Common myeloid progenitor, CD34-positive (primary cell): Measurements from ENCODE around the gene AMPD3.

Experiments used
- CTCF ChIA-PET: fragments of 350-600 bp; sonication (Branson Sonifier 250); formaldehyde crosslinking; loops from one replicate; lab custom pipeline; 2021; ENCODE audit warnings: antibody characterized with exemption; lab: Charles Lee
- POLR2A ChIA-PET: fragments of 350-600 bp; sonication (Branson Sonifier 250); formaldehyde crosslinking; loops from one replicate; lab custom pipeline; 2021; ENCODE audit warnings: antibody characterized with exemption; lab: Charles Lee
- DNase-seq, 3 donors: peaks; one replicate each; pipeline versions ENCODE4 v3.0.0 to v3.0.0-alpha.2; 2013
- H3K27ac ChIP-seq, 2 experiments: 1 replicate in 1 of 2; 2 replicates in 1 of 2; pipeline ENCODE4 v1.7.0; 2013; ENCODE audit warnings: inconsistent platforms in 2 of 2, low read length in 2 of 2, mild to moderate bottlenecking in 2 of 2, low read depth in 1 of 2, moderate library complexity in 1 of 2; ENCODE audit not compliant: severe bottlenecking in 2 of 2, insufficient read depth in 1 of 2, poor library complexity in 1 of 2
- H3K27me3 ChIP-seq, 5 experiments: replicated peaks in 2 of 5; 1 replicate in 3 of 5; 2 replicates in 2 of 5; pipeline versions ENCODE4 v1.6.1 to v1.7.0; 2013; ENCODE audit warnings: low read length in 4 of 5, mild to moderate bottlenecking in 2 of 5, moderate library complexity in 2 of 5, inconsistent platforms in 1 of 5; ENCODE audit not compliant: insufficient read depth in 5 of 5, control insufficient read depth in 4 of 5
- H3K36me3 ChIP-seq, 4 experiments: 1 replicate in 2 of 4; 2 replicates in 2 of 4; pipeline versions ENCODE4 v1.6.1 to v1.7.0; 2013; ENCODE audit warnings: low read length in 3 of 4, control low read depth in 1 of 4, mild to moderate bottlenecking in 1 of 4; ENCODE audit not compliant: control insufficient read depth in 4 of 4, insufficient read depth in 4 of 4
- H3K4me1 ChIP-seq, 4 experiments: 1 replicate in 3 of 4; 2 replicates in 1 of 4; pipeline versions ENCODE4 v1.6.1 to v1.7.1; 2013; ENCODE audit warnings: low read length in 3 of 4, mild to moderate bottlenecking in 3 of 4, control low read depth in 1 of 4, inconsistent platforms in 1 of 4, moderate library complexity in 1 of 4; ENCODE audit not compliant: control insufficient read depth in 4 of 4, insufficient read depth in 4 of 4; ENCODE audit errors: control extremely low read depth in 1 of 4
- H3K4me3 ChIP-seq, 7 experiments: 1 replicate in 4 of 7; 2 replicates in 3 of 7; pipeline versions ENCODE4 v1.5.1 to v1.7.0; 2013; ENCODE audit warnings: mild to moderate bottlenecking in 7 of 7, low read length in 6 of 7, moderate library complexity in 6 of 7, inconsistent platforms in 2 of 7, low read depth in 2 of 7, control low read depth in 1 of 7; ENCODE audit not compliant: insufficient read depth in 4 of 7, control insufficient read depth in 1 of 7; ENCODE audit errors: extremely low read depth in 1 of 7
- H3K9me3 ChIP-seq, 5 experiments: 1 replicate in 4 of 5; 2 replicates in 1 of 5; pipeline versions ENCODE4 v1.6.1 to v1.7.1; 2013; ENCODE audit warnings: low read length in 4 of 5, mild to moderate bottlenecking in 2 of 5, inconsistent platforms in 1 of 5, low read depth in 1 of 5, moderate library complexity in 1 of 5; ENCODE audit not compliant: control insufficient read depth in 4 of 5, insufficient read depth in 2 of 5; ENCODE audit errors: control extremely low read depth in 1 of 5
- WGBS: methylation state at CpG from one replicate; pipeline ENCODE4 v1.1.5; 2013; ENCODE audit not compliant: insufficient coverage; 5-methylcytosine and 5-hydroxymethylcytosine counted together

Gene AMPD3

GRCh38 chr11:10500757-10501684 lies 46.0 kb downstream of the AMPD3 start:
- ChIA-PET POLR2A (no interaction called here), CTCF (no interaction called here)
- no peak for DNase-seq
- peaks cover 27 to 92% (median 73%) of the 10 kb centered on the region in 4 experiments for H3K36me3 ChIP-seq
- H3K4me1 ChIP-seq, result peaks cover 6 to 20% (median 10%) of the 10 kb centered on the region in 4 experiments
- H3K4me3 ChIP-seq, result no peak overlapping the region
- H3K27me3 ChIP-seq, result no peaks in the 10 kb centered on the region
- H3K9me3 ChIP-seq, result no peaks in the 10 kb centered on the region
- no peak overlapping the region for H3K27ac ChIP-seq
- WGBS, result 94% methylated on average over 18 of the region's 20 CpGs

- peaks cover 23 to 91% (median 73%) of the 10 kb centered on the region in 4 experiments for H3K36me3 ChIP-seq
- CTCF ChIA-PET, result interaction anchor here (1.0 kb wide), 2 partner anchors 99 to 234 kb away, joined by 3 to 4 read pairs; no protein-coding TSS in a partner anchor
Observed at GRCh38 chr11:10502065-10502680, 47.1 kb downstream of the AMPD3 start.

DNA sequence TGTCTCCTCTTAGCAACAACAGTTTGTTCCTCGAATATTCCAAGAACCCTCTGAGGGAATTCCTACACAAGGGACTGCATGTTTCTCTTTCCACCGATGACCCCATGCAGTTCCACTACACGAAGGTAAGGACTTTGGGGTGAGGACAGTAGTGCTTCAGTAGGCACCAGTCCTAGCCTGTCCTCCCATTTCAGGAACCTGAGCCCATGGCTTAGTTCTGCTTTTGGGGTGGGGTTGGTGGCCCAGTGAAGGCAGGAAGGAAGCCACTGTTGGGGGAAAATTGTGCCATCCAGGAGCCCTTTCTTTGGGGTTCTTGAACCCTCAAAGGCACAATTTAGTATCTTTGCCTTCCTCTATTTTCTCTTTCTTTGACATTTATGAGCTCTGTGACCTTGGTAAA lies 47.7 kb downstream of the AMPD3 start:
- Histone ChIP-seq H3K27ac (no peak overlapping the region), H3K27me3 (no peaks in the 10 kb centered on the region), H3K36me3 (peaks cover 21 to 86% (median 67%) of the 10 kb centered on the region in 4 experiments), H3K4me1 (peaks cover 6 to 20% (median 10%) of the 10 kb centered on the region in 4 experiments), H3K9me3 (no peaks in the 10 kb centered on the region), H3K4me3 (no peak overlapping the region)
- peak in 2 of 3 donors; percentile 14 to 20 for DNase-seq
- ChIA-PET CTCF (interaction anchor here (0.6 to 1.7 kb wide), 6 partner anchors 9 to 234 kb away, joined by 3 to 11 read pairs (median 3); no protein-coding TSS in a partner anchor), POLR2A (no interaction called here)
- 96% methylated on average over 3 of the region's 3 CpGs for WGBS

More at GRCh38 chr11:10502065-10502680, 47.1 kb downstream of the AMPD3 start:
- Histone ChIP-seq H3K9me3 (no peaks in the 10 kb centered on the region), H3K4me3 (no peak overlapping the region), H3K27me3 (no peaks in the 10 kb centered on the region), H3K27ac (no peak overlapping the region), H3K4me1 (peaks cover 6 to 20% (median 10%) of the 10 kb centered on the region in 4 experiments)
- DNase-seq, result no peak
- POLR2A ChIA-PET, result no interaction called here
- 100% methylated on average over 6 of the region's 6 CpGs for WGBS

DNA sequence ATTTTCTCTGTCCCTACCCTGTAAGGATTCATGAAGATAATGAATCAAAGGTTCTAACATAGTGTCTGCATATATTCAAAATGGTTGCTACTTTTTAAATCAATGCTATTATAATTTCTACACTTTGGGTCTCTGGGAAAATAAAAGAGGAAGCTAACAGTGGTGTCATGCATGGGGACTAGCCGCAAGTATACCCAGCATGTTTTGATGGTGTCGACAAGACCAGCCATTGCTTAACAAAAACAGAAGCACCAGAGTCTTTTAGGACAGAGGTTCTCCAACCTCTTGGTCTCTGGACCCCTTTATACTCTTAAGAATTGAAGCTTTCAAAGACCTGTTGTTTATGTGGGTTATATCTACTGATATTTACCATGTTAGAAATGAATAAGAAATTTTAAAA lies 48.2 kb downstream of the AMPD3 start:
- POLR2A ChIA-PET, result no interaction called here
- peak; percentile 25 to 74 (median 66) for DNase-seq
- no CpG with 5 or more reads among the region's 2 CpGs for WGBS
- H3K9me3 ChIP-seq, result no peaks in the 10 kb centered on the region
- H3K27ac ChIP-seq, result no peak overlapping the region
- peaks cover 6 to 20% (median 10%) of the 10 kb centered on the region in 4 experiments for H3K4me1 ChIP-seq
- no peak overlapping the region for H3K4me3 ChIP-seq
- H3K27me3 ChIP-seq, result no peaks in the 10 kb centered on the region
- peaks cover 19 to 81% (median 63%) of the 10 kb centered on the region in 4 experiments for H3K36me3 ChIP-seq
- CTCF ChIA-PET, result interaction anchor here (0.6 to 1.7 kb wide), 9 partner anchors 9 to 240 kb away, joined by 3 to 11 read pairs (median 3); no protein-coding TSS in a partner anchor

DNA sequence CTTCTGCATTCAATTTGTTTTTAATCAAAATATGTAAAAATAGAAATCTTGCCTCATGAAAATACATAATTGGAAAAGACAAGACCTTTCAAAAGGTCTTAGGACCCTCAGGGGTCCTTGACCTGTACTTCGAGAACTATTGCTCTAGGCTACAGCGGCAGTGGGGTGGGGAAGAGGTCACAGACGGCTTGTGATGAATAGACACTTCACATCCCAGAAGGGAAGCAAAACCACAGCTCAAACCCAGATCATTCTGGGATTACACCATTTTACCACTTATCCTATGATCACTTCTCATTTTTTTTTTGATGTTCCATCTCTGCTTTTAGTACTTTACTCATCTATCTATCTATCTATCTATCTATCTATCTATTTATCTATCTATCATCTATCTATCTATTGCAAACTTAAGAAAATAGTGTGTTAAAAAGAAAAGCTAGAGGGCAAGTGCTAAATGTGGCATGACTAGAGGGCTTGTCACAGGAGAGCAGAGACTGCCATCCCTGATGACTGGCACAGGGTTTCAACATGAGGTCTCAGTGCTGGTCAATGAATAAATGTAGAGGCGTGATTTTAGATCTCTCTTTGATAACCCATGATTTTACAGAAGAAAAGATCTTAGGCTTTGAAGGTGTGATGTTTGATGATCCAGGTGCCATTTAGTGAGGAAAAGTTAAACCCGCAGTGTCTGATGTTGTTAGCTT lies 48.9 kb downstream of the AMPD3 start:
- CTCF ChIA-PET, result interaction anchor here (0.6 to 1.7 kb wide), 8 partner anchors 12 to 239 kb away, joined by 3 to 11 read pairs (median 4); no protein-coding TSS in a partner anchor
- WGBS, result 94% methylated on average over 3 of the region's 5 CpGs
- DNase-seq, result peak in 1 of 3 donors; percentile 1
- no peaks in the 10 kb centered on the region for H3K9me3 ChIP-seq
- H3K27me3 ChIP-seq, result no peaks in the 10 kb centered on the region
- peaks cover 19 to 74% (median 58%) of the 10 kb centered on the region in 4 experiments for H3K36me3 ChIP-seq
- no peak overlapping the region for H3K27ac ChIP-seq
- peaks cover 6 to 20% (median 10%) of the 10 kb centered on the region in 4 experiments for H3K4me1 ChIP-seq
- POLR2A ChIA-PET, result no interaction called here
- H3K4me3 ChIP-seq, result no peak overlapping the region

DNA sequence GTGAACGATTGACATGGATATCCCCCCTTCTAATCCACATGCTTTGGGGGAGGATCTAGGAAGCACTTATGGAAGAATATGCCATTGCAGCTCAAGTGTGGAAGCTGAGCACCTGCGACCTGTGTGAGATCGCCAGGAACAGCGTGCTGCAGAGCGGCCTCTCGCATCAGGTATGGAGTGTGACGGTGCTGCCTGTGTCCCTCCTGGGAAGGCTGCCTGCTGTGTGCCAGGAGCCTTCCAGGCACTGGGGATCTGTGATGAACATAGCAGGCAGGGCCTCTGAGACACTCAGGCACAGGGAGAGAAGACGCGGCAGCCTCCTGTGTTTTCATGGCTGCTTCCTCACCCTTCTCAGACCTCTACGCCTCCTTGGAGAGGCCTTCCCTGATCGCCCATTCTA lies 49.4 kb downstream of the AMPD3 start:
- Histone ChIP-seq H3K9me3 (no peaks in the 10 kb centered on the region), H3K4me1 (peaks cover 6 to 20% (median 10%) of the 10 kb centered on the region in 4 experiments), H3K4me3 (no peak overlapping the region), H3K27me3 (no peaks in the 10 kb centered on the region), H3K36me3 (peaks cover 19 to 71% (median 55%) of the 10 kb centered on the region in 4 experiments), H3K27ac (no peak overlapping the region)
- DNase-seq, result no peak
- CTCF ChIA-PET, result interaction anchor here (1.2 to 1.7 kb wide), 5 partner anchors 25 to 232 kb away, joined by 3 to 11 read pairs (median 4); no protein-coding TSS in a partner anchor
- POLR2A ChIA-PET, result no interaction called here
- WGBS, result 97% methylated on average over 8 of the region's 11 CpGs
